ENCODE results near the gene SIM1.

SIM1 gene

GRCh38 chr6:100346203-100346602 is 118.5 kb downstream of the SIM1 start:
- H3K79me1 ChIP-seq (ENCODE audit: low read length): no peaks in the 10 kb centered on the region
- H3K27ac ChIP-seq (ENCODE audit: low read depth, low read length): no peak overlapping the region
- H4K91ac ChIP-seq (ENCODE audit: low read depth, low read length): no peak overlapping the region
- H3K4me3 ChIP-seq (ENCODE audit: low read depth, low read length): no peak overlapping the region
- WGBS (ENCODE audit: extremely low coverage, insufficient coverage, insufficient read length): no CpG with 5 or more reads among the region's 2 CpGs
- H4K8ac ChIP-seq (ENCODE audit: low read depth, low read length): no peak overlapping the region
- H3K14ac ChIP-seq (ENCODE audit: low read length): no peak overlapping the region
- DNase-seq: peak; percentile 14 to 78
- H3K9ac ChIP-seq (ENCODE audit: low read length): no peak overlapping the region
- H2BK5ac ChIP-seq (ENCODE audit: low read depth, low read length, poor library complexity): no peak overlapping the region
- no peak overlapping the region for H3K4me2 ChIP-seq (ENCODE audit: low read length)
- no peaks in the 10 kb centered on the region for H3K9me3 ChIP-seq (ENCODE audit: insufficient read depth, low read depth, low read length)
- no peak overlapping the region for H2BK12ac ChIP-seq (ENCODE audit: low read length)
- H3K23ac ChIP-seq (ENCODE audit: low read length): no peak overlapping the region
- no peak overlapping the region for H2BK120ac ChIP-seq (ENCODE audit: insufficient read depth, low read length, poor library complexity)
- H3K36me3 ChIP-seq (ENCODE audit: control insufficient read depth in 1 of 2, insufficient read depth in 2 of 2, low read length in 2 of 2): no peaks in the 10 kb centered on the region
- H2AK5ac ChIP-seq (ENCODE audit: low read length): no peak overlapping the region
- H3K18ac ChIP-seq (ENCODE audit: low read length): no peak overlapping the region
- no peak overlapping the region for H4K12ac ChIP-seq (ENCODE audit: low read depth, low read length)
- H3K4ac ChIP-seq (ENCODE audit: low read depth, low read length): no peak overlapping the region
- H3K27me3 ChIP-seq (ENCODE audit: insufficient read depth, low read length): no peaks in the 10 kb centered on the region
- peaks cover 0 to 4% of the 10 kb centered on the region in 2 experiments for H3K4me1 ChIP-seq (ENCODE audit: control insufficient read depth in 1 of 2, insufficient read depth in 2 of 2, low read length in 2 of 2)
- H2AFZ ChIP-seq (ENCODE audit: insufficient read depth, low read length, poor library complexity): no peak overlapping the region
- H3K79me2 ChIP-seq (ENCODE audit: control insufficient read depth, insufficient read depth, low read length, poor library complexity): no peaks in the 10 kb centered on the region

- H3K4me1 ChIP-seq (ENCODE audit: control insufficient read depth in 1 of 2, insufficient read depth in 2 of 2, low read length in 2 of 2): peaks cover 0 to 4% of the 10 kb centered on the region in 2 experiments
- no peak overlapping the region for H2BK12ac ChIP-seq (ENCODE audit: low read length)
- H2BK120ac ChIP-seq (ENCODE audit: insufficient read depth, low read length, poor library complexity): no peak overlapping the region
- no peak overlapping the region for H4K8ac ChIP-seq (ENCODE audit: low read depth, low read length)
- H3K27me3 ChIP-seq (ENCODE audit: insufficient read depth, low read length): no peaks in the 10 kb centered on the region
- H3K9ac ChIP-seq (ENCODE audit: low read length): no peak overlapping the region
- no peak overlapping the region for H3K23ac ChIP-seq (ENCODE audit: low read length)
- H3K4me2 ChIP-seq (ENCODE audit: low read length): no peak overlapping the region
- no peak overlapping the region for H3K4me3 ChIP-seq (ENCODE audit: low read depth, low read length)
- no peaks in the 10 kb centered on the region for H3K9me3 ChIP-seq (ENCODE audit: insufficient read depth, low read depth, low read length)
- no peak overlapping the region for H3K27ac ChIP-seq (ENCODE audit: low read depth, low read length)
- peak; percentile 58 to 80 for DNase-seq
- no peak overlapping the region for H3K4ac ChIP-seq (ENCODE audit: low read depth, low read length)
- H2AK5ac ChIP-seq (ENCODE audit: low read length): no peak overlapping the region
- no peaks in the 10 kb centered on the region for H3K79me1 ChIP-seq (ENCODE audit: low read length)
- no peaks in the 10 kb centered on the region for H3K79me2 ChIP-seq (ENCODE audit: control insufficient read depth, insufficient read depth, low read length, poor library complexity)
- H2BK5ac ChIP-seq (ENCODE audit: low read depth, low read length, poor library complexity): no peak overlapping the region
- no peaks in the 10 kb centered on the region for H3K36me3 ChIP-seq (ENCODE audit: control insufficient read depth in 1 of 2, insufficient read depth in 2 of 2, low read length in 2 of 2)
- no peak overlapping the region for H2AFZ ChIP-seq (ENCODE audit: insufficient read depth, low read length, poor library complexity)
- no peak overlapping the region for H3K14ac ChIP-seq (ENCODE audit: low read length)
- WGBS (ENCODE audit: extremely low coverage, insufficient coverage, insufficient read length): no CpG with 5 or more reads among the region's 4 CpGs
- no peak overlapping the region for H4K12ac ChIP-seq (ENCODE audit: low read depth, low read length)
- H4K91ac ChIP-seq (ENCODE audit: low read depth, low read length): no peak overlapping the region
- no peak overlapping the region for H3K18ac ChIP-seq (ENCODE audit: low read length)
Observed at GRCh38 chr6:100344761-100345160, 120.0 kb downstream of the SIM1 start.

- Histone ChIP-seq H3K4me2 (ENCODE audit: low read length) (no peak overlapping the region), H4K8ac (ENCODE audit: low read depth, low read length) (no peak overlapping the region), H2BK5ac (ENCODE audit: low read depth, low read length, poor library complexity) (no peak overlapping the region), H3K27me3 (ENCODE audit: insufficient read depth, low read length) (no peaks in the 10 kb centered on the region), H4K91ac (ENCODE audit: low read depth, low read length) (no peak overlapping the region), H3K4ac (ENCODE audit: low read depth, low read length) (no peak overlapping the region), H3K18ac (ENCODE audit: low read length) (no peak overlapping the region), H4K12ac (ENCODE audit: low read depth, low read length) (no peak overlapping the region), H3K4me3 (ENCODE audit: low read depth, low read length) (no peak overlapping the region), H2AFZ (ENCODE audit: insufficient read depth, low read length, poor library complexity) (no peak overlapping the region), H3K23ac (ENCODE audit: low read length) (no peak overlapping the region), H3K9me3 (ENCODE audit: insufficient read depth, low read depth, low read length) (no peaks in the 10 kb centered on the region), H3K9ac (ENCODE audit: low read length) (no peak overlapping the region), H3K36me3 (ENCODE audit: control insufficient read depth in 1 of 2, insufficient read depth in 2 of 2, low read length in 2 of 2) (no peaks in the 10 kb centered on the region), H3K14ac (ENCODE audit: low read length) (no peak overlapping the region), H3K79me2 (ENCODE audit: control insufficient read depth, insufficient read depth, low read length, poor library complexity) (no peaks in the 10 kb centered on the region), H3K79me1 (ENCODE audit: low read length) (no peaks in the 10 kb centered on the region), H2AK5ac (ENCODE audit: low read length) (no peak overlapping the region), H3K4me1 (ENCODE audit: control insufficient read depth in 1 of 2, insufficient read depth in 2 of 2, low read length in 2 of 2) (peaks cover 0 to 4% of the 10 kb centered on the region in 2 experiments), H2BK120ac (ENCODE audit: insufficient read depth, low read length, poor library complexity) (no peak overlapping the region), H2BK12ac (ENCODE audit: low read length) (no peak overlapping the region), H3K27ac (ENCODE audit: low read depth, low read length) (no peak overlapping the region)
- WGBS (ENCODE audit: extremely low coverage, insufficient coverage, insufficient read length): no CpG with 5 or more reads among the region's 2 CpGs
- DNase-seq: no peak
Observed at GRCh38 chr6:100344321-100344720, 120.4 kb downstream of the SIM1 start.

- WGBS (ENCODE audit: extremely low coverage, insufficient coverage, insufficient read length): no CpG with 5 or more reads among the region's 4 CpGs
- no peaks in the 10 kb centered on the region for H3K79me1 ChIP-seq (ENCODE audit: low read length)
- peaks cover 0 to 4% of the 10 kb centered on the region in 2 experiments for H3K4me1 ChIP-seq (ENCODE audit: control insufficient read depth in 1 of 2, insufficient read depth in 2 of 2, low read length in 2 of 2)
- H2BK12ac ChIP-seq (ENCODE audit: low read length): no peak overlapping the region
- H3K27me3 ChIP-seq (ENCODE audit: insufficient read depth, low read length): no peaks in the 10 kb centered on the region
- H4K12ac ChIP-seq (ENCODE audit: low read depth, low read length): no peak overlapping the region
- H3K9ac ChIP-seq (ENCODE audit: low read length): no peak overlapping the region
- no peak overlapping the region for H3K4me2 ChIP-seq (ENCODE audit: low read length)
- no peaks in the 10 kb centered on the region for H3K36me3 ChIP-seq (ENCODE audit: control insufficient read depth in 1 of 2, insufficient read depth in 2 of 2, low read length in 2 of 2)
- H4K8ac ChIP-seq (ENCODE audit: low read depth, low read length): no peak overlapping the region
- no peak overlapping the region for H2BK5ac ChIP-seq (ENCODE audit: low read depth, low read length, poor library complexity)
- H2AK5ac ChIP-seq (ENCODE audit: low read length): no peak overlapping the region
- no peak overlapping the region for H3K23ac ChIP-seq (ENCODE audit: low read length)
- no peaks in the 10 kb centered on the region for H3K9me3 ChIP-seq (ENCODE audit: insufficient read depth, low read depth, low read length)
- no peaks in the 10 kb centered on the region for H3K79me2 ChIP-seq (ENCODE audit: control insufficient read depth, insufficient read depth, low read length, poor library complexity)
- no peak overlapping the region for H2AFZ ChIP-seq (ENCODE audit: insufficient read depth, low read length, poor library complexity)
- H3K18ac ChIP-seq (ENCODE audit: low read length): no peak overlapping the region
- DNase-seq: peak; percentile 27 to 65
- H3K4me3 ChIP-seq (ENCODE audit: low read depth, low read length): no peak overlapping the region
- H3K27ac ChIP-seq (ENCODE audit: low read depth, low read length): no peak overlapping the region
- no peak overlapping the region for H4K91ac ChIP-seq (ENCODE audit: low read depth, low read length)
- no peak overlapping the region for H3K4ac ChIP-seq (ENCODE audit: low read depth, low read length)
- H3K14ac ChIP-seq (ENCODE audit: low read length): no peak overlapping the region
- no peak overlapping the region for H2BK120ac ChIP-seq (ENCODE audit: insufficient read depth, low read length, poor library complexity)
Observed at GRCh38 chr6:100343316-100344077, 121.2 kb downstream of the SIM1 start.
